Liver (tissue), 3 donors: ENCODE data around the gene BANP.

ENCODE experiments used
- GABPA ChIP-seq, 2 donors: IDR thresholded peaks in 1 of 2; conservative IDR thresholded peaks in 1 of 2; 2 replicates each; pipeline ENCODE4 v1.6.1; 2016; ENCODE audit warnings: antibody characterized with exemption in 2 of 2, mild to moderate bottlenecking in 1 of 2, moderate library complexity in 1 of 2
- TF ChIP-seq, protein P1 (sequence below): fragments of 150-350 bp; IDR thresholded peaks from 2 replicates; pipeline ENCODE4 v1.5.1; 2017; ENCODE audit warnings: improper control_type of control experiment, low read depth, low read length; ENCODE audit not compliant: missing input control
- donor health status: healthy.
- donor health status: healthy.

DNA sequence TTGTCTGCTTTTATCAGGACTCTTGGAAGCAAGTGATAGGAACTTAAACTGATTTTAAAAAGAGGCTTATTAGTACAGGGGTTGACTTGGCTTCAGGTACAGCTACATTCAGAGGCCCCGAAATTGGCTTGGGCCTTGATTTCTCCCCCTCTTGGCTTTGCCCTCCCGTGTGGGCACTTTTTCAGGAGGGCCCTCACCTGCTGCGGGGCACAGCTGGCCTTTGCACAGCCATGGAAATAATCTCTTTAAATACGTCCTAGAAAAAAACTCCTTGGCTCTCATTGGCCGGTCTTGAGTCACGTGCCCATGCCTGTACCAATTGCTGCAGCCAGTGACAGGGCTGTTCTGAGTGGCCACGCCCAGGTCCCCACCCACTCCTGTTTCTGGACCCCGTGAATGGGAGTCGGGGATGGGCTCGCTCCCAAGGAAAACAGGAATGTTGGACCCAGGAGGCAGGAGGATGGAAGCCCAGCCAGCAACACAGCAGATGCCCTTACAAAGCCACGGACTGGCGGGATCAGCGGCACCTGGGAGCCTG, 29.9 kb upstream of the BANP start:
- no peak for TF ChIP-seq GABPA (IDR thresholded peaks at IDR 0.05 in 1 of 2, conservative IDR thresholded peaks at IDR 0.05 in 1 of 2)
- TF ChIP-seq, protein P1, sequence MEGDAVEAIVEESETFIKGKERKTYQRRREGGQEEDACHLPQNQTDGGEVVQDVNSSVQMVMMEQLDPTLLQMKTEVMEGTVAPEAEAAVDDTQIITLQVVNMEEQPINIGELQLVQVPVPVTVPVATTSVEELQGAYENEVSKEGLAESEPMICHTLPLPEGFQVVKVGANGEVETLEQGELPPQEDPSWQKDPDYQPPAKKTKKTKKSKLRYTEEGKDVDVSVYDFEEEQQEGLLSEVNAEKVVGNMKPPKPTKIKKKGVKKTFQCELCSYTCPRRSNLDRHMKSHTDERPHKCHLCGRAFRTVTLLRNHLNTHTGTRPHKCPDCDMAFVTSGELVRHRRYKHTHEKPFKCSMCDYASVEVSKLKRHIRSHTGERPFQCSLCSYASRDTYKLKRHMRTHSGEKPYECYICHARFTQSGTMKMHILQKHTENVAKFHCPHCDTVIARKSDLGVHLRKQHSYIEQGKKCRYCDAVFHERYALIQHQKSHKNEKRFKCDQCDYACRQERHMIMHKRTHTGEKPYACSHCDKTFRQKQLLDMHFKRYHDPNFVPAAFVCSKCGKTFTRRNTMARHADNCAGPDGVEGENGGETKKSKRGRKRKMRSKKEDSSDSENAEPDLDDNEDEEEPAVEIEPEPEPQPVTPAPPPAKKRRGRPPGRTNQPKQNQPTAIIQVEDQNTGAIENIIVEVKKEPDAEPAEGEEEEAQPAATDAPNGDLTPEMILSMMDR, result no peak
